Mononuclear cell (primary cell): Measurements from ENCODE around the gene TGDS. TPM values are rescaled to one million over a fixed set of nuclear protein-coding genes. Genes with fewer than 3 reads are reported as not detected.

Source experiments
- H3K27me3 ChIP-seq: 2 replicates; pipeline ENCODE4 v1.6.0; 2011; ENCODE audit warnings: low read length, control low read depth; ENCODE audit not compliant: insufficient read depth
- H3K4me1 ChIP-seq: 2 replicates; pipeline ENCODE4 v1.5.1; 2011; ENCODE audit warnings: mild to moderate bottlenecking, low read length, control low read depth; ENCODE audit not compliant: insufficient read depth
- H3K4me3 ChIP-seq: 2 replicates; pipeline ENCODE4 v1.5.1; 2011; ENCODE audit warnings: mild to moderate bottlenecking, low read length, moderate library complexity
- H3K9me3 ChIP-seq: 2 replicates; pipeline ENCODE4 v1.5.1; 2011; ENCODE audit warnings: low read depth, mild to moderate bottlenecking, control low read depth, low read length
- total RNA-seq: library from RNA; depleted of rRNA; stranded (reverse); fragments of >200 nt; gene quantifications from one replicate; pipeline ENCODE4 v1.2.3, GENCODE V29; 2012

TGDS gene
- total RNA-seq, 1 donor = 5.5 TPM

GRCh38 chr13:94579063-94579462 is 16.9 kb downstream of the TGDS start:
- no peaks in the 10 kb centered on the region for H3K27me3 ChIP-seq
- no peak overlapping the region for H3K4me3 ChIP-seq
- H3K4me1 ChIP-seq = no peaks in the 10 kb centered on the region
- H3K9me3 ChIP-seq = no peaks in the 10 kb centered on the region

GRCh38 chr13:94569615-94570014 is 26.3 kb downstream of the TGDS start:
- H3K4me1 ChIP-seq = no peaks in the 10 kb centered on the region

GRCh38 chr13:94568443-94568842 is 27.5 kb downstream of the TGDS start:
- no peak overlapping the region for H3K4me3 ChIP-seq
- H3K4me1 ChIP-seq = no peaks in the 10 kb centered on the region
- H3K9me3 ChIP-seq = no peaks in the 10 kb centered on the region
- no peaks in the 10 kb centered on the region for H3K27me3 ChIP-seq

More at GRCh38 chr13:94569615-94570014, 26.3 kb downstream of the TGDS start:
- Histone ChIP-seq H3K9me3 (no peaks in the 10 kb centered on the region), H3K4me3 (no peak overlapping the region), H3K27me3 (no peaks in the 10 kb centered on the region)

- no peak overlapping the region for H3K4me3 ChIP-seq
- no peaks in the 10 kb centered on the region for H3K9me3 ChIP-seq
- no peaks in the 10 kb centered on the region for H3K27me3 ChIP-seq
- H3K4me1 ChIP-seq = no peaks in the 10 kb centered on the region
These were observed 28.4 kb downstream of the TGDS start for GRCh38 chr13:94567581-94567980.

GRCh38 chr13:94561126-94561525 is 34.8 kb downstream of the TGDS start:
- H3K9me3 ChIP-seq = no peaks in the 10 kb centered on the region
- H3K4me3 ChIP-seq = no peak overlapping the region
- no peaks in the 10 kb centered on the region for H3K4me1 ChIP-seq
- H3K27me3 ChIP-seq = no peaks in the 10 kb centered on the region

- Histone ChIP-seq H3K9me3 (no peaks in the 10 kb centered on the region), H3K4me1 (no peaks in the 10 kb centered on the region), H3K27me3 (no peaks in the 10 kb centered on the region), H3K4me3 (no peak overlapping the region)
These were observed 35.8 kb downstream of the TGDS start for GRCh38 chr13:94560116-94560515.

- Histone ChIP-seq H3K9me3 (no peaks in the 10 kb centered on the region), H3K27me3 (no peaks in the 10 kb centered on the region), H3K4me3 (no peak overlapping the region), H3K4me1 (no peaks in the 10 kb centered on the region)
These were observed 36.6 kb downstream of the TGDS start for GRCh38 chr13:94559222-94559795.

- Histone ChIP-seq H3K27me3 (no peaks in the 10 kb centered on the region), H3K9me3 (no peaks in the 10 kb centered on the region), H3K4me3 (no peak overlapping the region)
These were observed 37.2 kb downstream of the TGDS start for GRCh38 chr13:94558716-94559115.

GRCh38 chr13:94557684-94558235 is 38.2 kb downstream of the TGDS start:
- no peak overlapping the region for H3K4me3 ChIP-seq
- H3K4me1 ChIP-seq = no peaks in the 10 kb centered on the region
- no peaks in the 10 kb centered on the region for H3K9me3 ChIP-seq
- no peaks in the 10 kb centered on the region for H3K27me3 ChIP-seq

More at GRCh38 chr13:94558716-94559115, 37.2 kb downstream of the TGDS start:
- no peaks in the 10 kb centered on the region for H3K4me1 ChIP-seq

- H3K4me3 ChIP-seq = no peak overlapping the region
These were observed 39.3 kb downstream of the TGDS start for GRCh38 chr13:94556621-94557020.

GRCh38 chr13:94556041-94556440 is 39.9 kb downstream of the TGDS start:
- no peak overlapping the region for H3K4me3 ChIP-seq
- H3K27me3 ChIP-seq = no peaks in the 10 kb centered on the region
- H3K9me3 ChIP-seq = no peaks in the 10 kb centered on the region
- H3K4me1 ChIP-seq = no peaks in the 10 kb centered on the region

More at GRCh38 chr13:94556621-94557020, 39.3 kb downstream of the TGDS start:
- Histone ChIP-seq H3K4me1 (no peaks in the 10 kb centered on the region), H3K9me3 (no peaks in the 10 kb centered on the region), H3K27me3 (no peaks in the 10 kb centered on the region)

- H3K27me3 ChIP-seq = no peaks in the 10 kb centered on the region
- no peak overlapping the region for H3K4me3 ChIP-seq
- H3K9me3 ChIP-seq = no peaks in the 10 kb centered on the region
- H3K4me1 ChIP-seq = peaks cover 2% of the 10 kb centered on the region
These were observed 42.2 kb downstream of the TGDS start for GRCh38 chr13:94553766-94554165.

- no peaks in the 10 kb centered on the region for H3K27me3 ChIP-seq
- no peaks in the 10 kb centered on the region for H3K9me3 ChIP-seq
- no peak overlapping the region for H3K4me3 ChIP-seq
- H3K4me1 ChIP-seq = peaks cover 11% of the 10 kb centered on the region
These were observed 43.9 kb downstream of the TGDS start for GRCh38 chr13:94552095-94552494.

- H3K9me3 ChIP-seq = no peaks in the 10 kb centered on the region
- H3K27me3 ChIP-seq = no peaks in the 10 kb centered on the region
- peaks cover 11% of the 10 kb centered on the region for H3K4me1 ChIP-seq
- H3K4me3 ChIP-seq = peak overlapping the region; percentile 73
These were observed 45.8 kb downstream of the TGDS start for GRCh38 chr13:94550062-94550738.

GRCh38 chr13:94549232-94550061 is 46.5 kb downstream of the TGDS start:
- H3K4me3 ChIP-seq = peak overlapping the region; percentile 73
- H3K27me3 ChIP-seq = no peaks in the 10 kb centered on the region
- H3K9me3 ChIP-seq = no peaks in the 10 kb centered on the region
- H3K4me1 ChIP-seq = peaks cover 11% of the 10 kb centered on the region
